RWPE2 (cell line): Measurements from ENCODE around the gene TRIM75.
A peak's percentile ranks its signal among the peaks of the same experiment; 100 is the strongest.
"Not testable (repeated sequence)": the region's sequence is repeated elsewhere in the genome, so short reads cannot be mapped to it uniquely, and the experiment has no call there.

Experiments used
- ATAC-seq: fragments of 200-7000 bp; cut with Tn5 transposase; 3 replicates; pipeline ENCODE4 v1.9.1; 2021; ENCODE audit warnings: low read depth
- DNase-seq: peaks from one replicate; pipeline ENCODE4 v3.0.0-alpha.2; 2020; ENCODE audit warnings: low spot score
- H3K27ac ChIP-seq: fragments of 450-650 bp; 2 replicates; pipeline ENCODE4 v1.5.1; 2017; ENCODE audit warnings: mild to moderate bottlenecking; ENCODE audit not compliant: poor library complexity, severe bottlenecking
- H3K27me3 ChIP-seq: fragments of 250-450 bp; sonication (Bioruptor Pico); 2 replicates; pipeline ENCODE4 v1.5.1; 2021; ENCODE audit warnings: mild to moderate bottlenecking, moderate library complexity; ENCODE audit not compliant: insufficient read depth, poor library complexity, severe bottlenecking
- H3K36me3 ChIP-seq: fragments of 250-450 bp; sonication (Bioruptor Pico); 2 replicates; pipeline ENCODE4 v1.5.1; 2020; ENCODE audit warnings: low read depth, mild to moderate bottlenecking, moderate library complexity
- H3K4me1 ChIP-seq: fragments of 250-450 bp; sonication (Bioruptor Pico); 2 replicates; pipeline ENCODE4 v1.5.1; 2021; ENCODE audit warnings: mild to moderate bottlenecking, moderate library complexity; ENCODE audit not compliant: insufficient read depth, poor library complexity, severe bottlenecking
- H3K4me3 ChIP-seq: fragments of 250-450 bp; sonication (Bioruptor Pico); 2 replicates; pipeline ENCODE4 v1.5.1; 2021; ENCODE audit warnings: mild to moderate bottlenecking, moderate library complexity; ENCODE audit not compliant: severe bottlenecking
- H3K9me3 ChIP-seq: fragments of 250-450 bp; sonication (Bioruptor Pico); 2 replicates; pipeline ENCODE4 v1.5.1; 2021; ENCODE audit warnings: mild to moderate bottlenecking, moderate library complexity; ENCODE audit not compliant: severe bottlenecking
- TF ChIP-seq, protein P1 (sequence below): fragments of 450-650 bp; IDR thresholded peaks from one replicate; pipeline ENCODE4 v1.5.1; 2017; ENCODE audit warnings: mild to moderate bottlenecking, moderate library complexity; ENCODE audit not compliant: poor library complexity, severe bottlenecking

Gene TRIM75

GRCh38 chr4:165058666-165059065, 5.0 kb downstream of the TRIM75 start:
- no peak overlapping the region for H3K4me3 ChIP-seq
- H3K4me1 ChIP-seq: no peaks in the 10 kb centered on the region
- ATAC-seq (no peak), DNase-seq (no peak)
- TF ChIP-seq, protein P1, sequence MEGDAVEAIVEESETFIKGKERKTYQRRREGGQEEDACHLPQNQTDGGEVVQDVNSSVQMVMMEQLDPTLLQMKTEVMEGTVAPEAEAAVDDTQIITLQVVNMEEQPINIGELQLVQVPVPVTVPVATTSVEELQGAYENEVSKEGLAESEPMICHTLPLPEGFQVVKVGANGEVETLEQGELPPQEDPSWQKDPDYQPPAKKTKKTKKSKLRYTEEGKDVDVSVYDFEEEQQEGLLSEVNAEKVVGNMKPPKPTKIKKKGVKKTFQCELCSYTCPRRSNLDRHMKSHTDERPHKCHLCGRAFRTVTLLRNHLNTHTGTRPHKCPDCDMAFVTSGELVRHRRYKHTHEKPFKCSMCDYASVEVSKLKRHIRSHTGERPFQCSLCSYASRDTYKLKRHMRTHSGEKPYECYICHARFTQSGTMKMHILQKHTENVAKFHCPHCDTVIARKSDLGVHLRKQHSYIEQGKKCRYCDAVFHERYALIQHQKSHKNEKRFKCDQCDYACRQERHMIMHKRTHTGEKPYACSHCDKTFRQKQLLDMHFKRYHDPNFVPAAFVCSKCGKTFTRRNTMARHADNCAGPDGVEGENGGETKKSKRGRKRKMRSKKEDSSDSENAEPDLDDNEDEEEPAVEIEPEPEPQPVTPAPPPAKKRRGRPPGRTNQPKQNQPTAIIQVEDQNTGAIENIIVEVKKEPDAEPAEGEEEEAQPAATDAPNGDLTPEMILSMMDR: no peak
- no peak overlapping the region for H3K27ac ChIP-seq
- H3K36me3 ChIP-seq: no peaks in the 10 kb centered on the region
- H3K9me3 ChIP-seq: no peaks in the 10 kb centered on the region
- no peaks in the 10 kb centered on the region for H3K27me3 ChIP-seq

GRCh38 chr4:165059386-165059785, 5.7 kb downstream of the TRIM75 start:
- H3K4me1 ChIP-seq: no peaks in the 10 kb centered on the region
- H3K36me3 ChIP-seq: no peaks in the 10 kb centered on the region
- no peaks in the 10 kb centered on the region for H3K9me3 ChIP-seq
- H3K27me3 ChIP-seq: no peaks in the 10 kb centered on the region
- H3K4me3 ChIP-seq: no peak overlapping the region
- DNase-seq (no peak), ATAC-seq (no peak)
- TF ChIP-seq, protein P1: no peak
- H3K27ac ChIP-seq: no peak overlapping the region

DNA sequence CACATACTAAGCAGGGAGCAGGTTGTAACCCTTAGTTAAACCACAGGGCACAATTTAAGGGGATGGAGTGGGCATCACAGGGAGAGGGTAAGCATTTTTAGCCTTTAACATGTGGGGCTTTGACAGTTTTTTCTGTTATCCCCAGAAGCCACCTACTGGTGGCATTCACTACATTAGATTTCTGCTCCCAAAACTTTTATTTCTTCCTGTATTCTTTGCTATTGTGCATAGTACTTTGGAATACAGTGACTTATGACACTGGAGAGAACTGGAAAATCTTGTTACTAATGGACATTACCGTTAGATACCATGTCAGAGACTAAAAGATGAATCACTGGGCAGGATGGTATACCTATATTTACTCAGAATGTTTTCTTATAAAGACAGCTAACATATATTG, 7.3 kb downstream of the TRIM75 start:
- H3K9me3 ChIP-seq: no peaks in the 10 kb centered on the region
- TF ChIP-seq, protein P1: peak; percentile 36

GRCh38 chr4:165070560-165070959, 16.9 kb downstream of the TRIM75 start:
- TF ChIP-seq, protein P1: no peak
- DNase-seq (no peak), ATAC-seq (no peak)
- Histone ChIP-seq H3K36me3 (no peaks in the 10 kb centered on the region), H3K27ac (no peak overlapping the region), H3K4me1 (no peaks in the 10 kb centered on the region), H3K9me3 (no peaks in the 10 kb centered on the region), H3K4me3 (no peak overlapping the region), H3K27me3 (no peaks in the 10 kb centered on the region)

More for the DNA sequence above, 7.3 kb downstream of the TRIM75 start:
- no peak overlapping the region for H3K27ac ChIP-seq
- H3K4me1 ChIP-seq: no peaks in the 10 kb centered on the region
- no peak for DNase-seq
- H3K4me3 ChIP-seq: no peak overlapping the region
- no peaks in the 10 kb centered on the region for H3K27me3 ChIP-seq
- ATAC-seq: no peak
- H3K36me3 ChIP-seq: no peaks in the 10 kb centered on the region

DNA sequence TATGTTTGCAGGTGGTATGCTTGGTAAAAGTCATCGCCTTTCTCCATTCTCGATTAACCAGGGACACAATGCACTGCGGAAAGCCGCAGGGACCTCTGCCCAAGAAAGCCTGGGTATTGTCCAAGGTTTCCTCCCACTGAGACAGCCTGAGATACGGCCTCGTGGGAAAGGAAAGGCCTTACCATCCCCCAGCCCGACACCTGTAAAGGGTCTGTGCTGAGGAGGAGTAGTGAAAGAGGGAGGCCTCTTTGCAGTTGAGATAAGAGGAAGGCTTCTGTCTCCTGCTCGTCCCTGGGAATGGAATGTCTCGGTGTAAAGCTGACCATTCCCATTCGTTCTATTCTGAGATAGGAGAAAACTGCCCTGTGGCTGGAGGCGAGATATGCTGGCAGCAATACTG, 19.7 kb downstream of the TRIM75 start:
- H3K9me3 ChIP-seq, H3K4me1 ChIP-seq, H3K27me3 ChIP-seq, H3K4me3 ChIP-seq, DNase-seq, H3K36me3 ChIP-seq, ATAC-seq, H3K27ac ChIP-seq: not testable (repeated sequence)
